ENCODE data around the gene SCRN2.

Gene SCRN2

GRCh38 chr17:47819475-47819874 is 21.6 kb downstream of the SCRN2 start:
- DNase-seq: no peak

- no peak for DNase-seq
Measured at GRCh38 chr17:47818002-47818695, 22.9 kb downstream of the SCRN2 start.

- DNase-seq: no peak
Measured at GRCh38 chr17:47816947-47817346, 24.1 kb downstream of the SCRN2 start.

GRCh38 chr17:47816111-47816735 is 24.9 kb downstream of the SCRN2 start:
- DNase-seq: no peak

- DNase-seq: no peak
Measured at GRCh38 chr17:47815106-47815918, 25.8 kb downstream of the SCRN2 start.

GRCh38 chr17:47813512-47814031 is 27.5 kb downstream of the SCRN2 start:
- no peak for DNase-seq

GRCh38 chr17:47813077-47813476 is 28.0 kb downstream of the SCRN2 start:
- no peak for DNase-seq

- DNase-seq: no peak
Measured at GRCh38 chr17:47812146-47812920, 28.7 kb downstream of the SCRN2 start.

- no peak for DNase-seq
Measured at GRCh38 chr17:47811709-47812108, 29.4 kb downstream of the SCRN2 start.

GRCh38 chr17:47810901-47811635 is 30.0 kb downstream of the SCRN2 start:
- no peak for DNase-seq

- no peak for DNase-seq
Measured at GRCh38 chr17:47810200-47810821, 30.8 kb downstream of the SCRN2 start.

GRCh38 chr17:47808830-47809480 is 32.1 kb downstream of the SCRN2 start:
- no peak for DNase-seq

- no peak for DNase-seq
Measured at GRCh38 chr17:47808036-47808829, 32.8 kb downstream of the SCRN2 start.

GRCh38 chr17:47807421-47807820 is 33.7 kb downstream of the SCRN2 start:
- DNase-seq: no peak

- DNase-seq: no peak
Measured at GRCh38 chr17:47806913-47807255, 34.2 kb downstream of the SCRN2 start.

GRCh38 chr17:47806026-47806912 is 34.8 kb downstream of the SCRN2 start:
- DNase-seq: no peak

- DNase-seq: no peak
Measured at GRCh38 chr17:47804461-47804860, 36.6 kb downstream of the SCRN2 start.

- DNase-seq: no peak
Measured at GRCh38 chr17:47803751-47804150, 37.3 kb downstream of the SCRN2 start.

GRCh38 chr17:47803201-47803600 is 37.9 kb downstream of the SCRN2 start:
- no peak for DNase-seq

Measured in NCI-H345 (cell line).